ENCODE measurements around the gene PRSS27.

Gene PRSS27

GRCh38 chr16:2751577-2752034 lies 31.6 kb upstream of the PRSS27 start:
- peak; percentile 45 for DNase-seq (ENCODE audit: low spot score)

GRCh38 chr16:2749936-2750335 lies 29.9 kb upstream of the PRSS27 start:
- no peak for DNase-seq (ENCODE audit: low spot score)

GRCh38 chr16:2749476-2749875 lies 29.5 kb upstream of the PRSS27 start:
- no peak for DNase-seq (ENCODE audit: low spot score)

- DNase-seq (ENCODE audit: low spot score), result no peak
Observed at GRCh38 chr16:2748757-2749455, 28.9 kb upstream of the PRSS27 start.

- DNase-seq (ENCODE audit: low spot score), result no peak
Observed at GRCh38 chr16:2745961-2746360, 25.9 kb upstream of the PRSS27 start.

GRCh38 chr16:2745116-2745890 lies 25.3 kb upstream of the PRSS27 start:
- no peak for DNase-seq (ENCODE audit: low spot score)

- no peak for DNase-seq (ENCODE audit: low spot score)
Observed at GRCh38 chr16:2744711-2745110, 24.7 kb upstream of the PRSS27 start.

- no peak for DNase-seq (ENCODE audit: low spot score)
Observed at GRCh38 chr16:2743007-2743810, 23.2 kb upstream of the PRSS27 start.

GRCh38 chr16:2742323-2743006 lies 22.4 kb upstream of the PRSS27 start:
- DNase-seq (ENCODE audit: low spot score), result no peak

- no peak for DNase-seq (ENCODE audit: low spot score)
Observed at GRCh38 chr16:2741168-2741567, 21.1 kb upstream of the PRSS27 start.

GRCh38 chr16:2740476-2740875 lies 20.5 kb upstream of the PRSS27 start:
- no peak for DNase-seq (ENCODE audit: low spot score)

- DNase-seq (ENCODE audit: low spot score), result no peak
Observed at GRCh38 chr16:2739625-2740430, 19.8 kb upstream of the PRSS27 start.

GRCh38 chr16:2738615-2739014 lies 18.6 kb upstream of the PRSS27 start:
- DNase-seq (ENCODE audit: low spot score), result no peak

GRCh38 chr16:2737895-2738418 lies 17.9 kb upstream of the PRSS27 start:
- DNase-seq (ENCODE audit: low spot score), result no peak

GRCh38 chr16:2737238-2737605 lies 17.2 kb upstream of the PRSS27 start:
- DNase-seq (ENCODE audit: low spot score), result no peak

- no peak for DNase-seq (ENCODE audit: low spot score)
Observed at GRCh38 chr16:2736476-2737237, 16.6 kb upstream of the PRSS27 start.

- DNase-seq (ENCODE audit: low spot score), result no peak
Observed at GRCh38 chr16:2734844-2735515, 15.0 kb upstream of the PRSS27 start.

GRCh38 chr16:2728034-2728433 lies 8.0 kb upstream of the PRSS27 start:
- no peak for DNase-seq (ENCODE audit: low spot score)

- no peak for DNase-seq (ENCODE audit: low spot score)
Observed at GRCh38 chr16:2726923-2727322, 6.9 kb upstream of the PRSS27 start.

All from COLO829 (cell line).